Measurements from ENCODE around the gene SOCS1. TPM values are rescaled to one million over a fixed set of nuclear protein-coding genes. Genes with fewer than 3 reads are reported as not detected.
"Not testable (repeated sequence)": the region's sequence is repeated elsewhere in the genome, so short reads cannot be mapped to it uniquely, and the experiment has no call there.

The SOCS1 gene
- total RNA-seq, 6 experiments from 2014 or later, result 0.88 to 26.6 (median 10.9) TPM

DNA sequence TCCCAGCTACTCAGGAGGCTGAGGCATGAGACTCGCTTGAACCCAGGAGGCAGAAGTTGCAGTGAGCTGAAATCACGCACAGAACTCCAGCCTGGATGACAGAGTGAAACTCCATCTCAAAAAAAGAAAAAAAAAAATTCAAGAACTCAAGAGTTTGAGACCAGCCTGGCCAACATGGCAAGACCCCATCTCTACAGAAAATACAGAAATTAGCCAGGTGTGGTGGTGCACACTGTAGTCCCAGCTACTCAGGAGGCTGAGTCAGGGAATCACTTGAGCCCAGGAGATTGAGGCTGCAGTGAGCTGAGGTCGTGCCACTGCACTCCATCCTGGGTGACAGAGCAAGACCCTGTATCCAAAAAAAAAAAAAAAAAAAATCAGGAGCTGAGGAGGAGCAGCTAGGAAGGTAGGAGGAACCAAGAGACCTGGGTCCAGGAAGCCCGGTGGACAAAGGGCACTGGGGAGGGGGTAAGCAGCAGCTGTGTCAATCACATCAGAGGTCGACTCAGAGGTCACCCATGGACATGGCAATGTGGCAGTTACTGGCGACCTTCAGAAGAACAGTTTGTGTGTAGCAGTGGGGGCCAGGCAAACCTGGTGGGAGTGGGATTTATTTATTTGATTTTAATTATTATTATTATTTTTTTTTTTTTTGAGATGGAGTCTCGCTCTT, 36.2 kb upstream of the SOCS1 start:
- H3K27ac ChIP-seq, result no peak overlapping the region
- intact Hi-C loops (cut with DNase I), result no loop called here
- DNase-seq (no peak), ATAC-seq (no peak)
- no peaks in the 10 kb centered on the region for H3K9me3 ChIP-seq
- WGBS (ENCODE audit: insufficient coverage, low coverage, low lambda C conversion rate, missing lambda C conversion rate), result 72% methylated on average over 6 of the region's 7 CpGs
- H3K36me3 ChIP-seq, result no peaks in the 10 kb centered on the region
- no peaks in the 10 kb centered on the region for H3K27me3 ChIP-seq
- TF ChIP-seq POLR2A (IDR thresholded peaks at IDR 0.05), result no peak
- TF ChIP-seq, protein P1, sequence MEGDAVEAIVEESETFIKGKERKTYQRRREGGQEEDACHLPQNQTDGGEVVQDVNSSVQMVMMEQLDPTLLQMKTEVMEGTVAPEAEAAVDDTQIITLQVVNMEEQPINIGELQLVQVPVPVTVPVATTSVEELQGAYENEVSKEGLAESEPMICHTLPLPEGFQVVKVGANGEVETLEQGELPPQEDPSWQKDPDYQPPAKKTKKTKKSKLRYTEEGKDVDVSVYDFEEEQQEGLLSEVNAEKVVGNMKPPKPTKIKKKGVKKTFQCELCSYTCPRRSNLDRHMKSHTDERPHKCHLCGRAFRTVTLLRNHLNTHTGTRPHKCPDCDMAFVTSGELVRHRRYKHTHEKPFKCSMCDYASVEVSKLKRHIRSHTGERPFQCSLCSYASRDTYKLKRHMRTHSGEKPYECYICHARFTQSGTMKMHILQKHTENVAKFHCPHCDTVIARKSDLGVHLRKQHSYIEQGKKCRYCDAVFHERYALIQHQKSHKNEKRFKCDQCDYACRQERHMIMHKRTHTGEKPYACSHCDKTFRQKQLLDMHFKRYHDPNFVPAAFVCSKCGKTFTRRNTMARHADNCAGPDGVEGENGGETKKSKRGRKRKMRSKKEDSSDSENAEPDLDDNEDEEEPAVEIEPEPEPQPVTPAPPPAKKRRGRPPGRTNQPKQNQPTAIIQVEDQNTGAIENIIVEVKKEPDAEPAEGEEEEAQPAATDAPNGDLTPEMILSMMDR (IDR thresholded peaks at IDR 0.05), result no peak
- H3K4me1 ChIP-seq, result peaks cover 0 to 11% (median under 1%) of the 10 kb centered on the region in 4 donors
- H3K4me3 ChIP-seq, result no peak overlapping the region

DNA sequence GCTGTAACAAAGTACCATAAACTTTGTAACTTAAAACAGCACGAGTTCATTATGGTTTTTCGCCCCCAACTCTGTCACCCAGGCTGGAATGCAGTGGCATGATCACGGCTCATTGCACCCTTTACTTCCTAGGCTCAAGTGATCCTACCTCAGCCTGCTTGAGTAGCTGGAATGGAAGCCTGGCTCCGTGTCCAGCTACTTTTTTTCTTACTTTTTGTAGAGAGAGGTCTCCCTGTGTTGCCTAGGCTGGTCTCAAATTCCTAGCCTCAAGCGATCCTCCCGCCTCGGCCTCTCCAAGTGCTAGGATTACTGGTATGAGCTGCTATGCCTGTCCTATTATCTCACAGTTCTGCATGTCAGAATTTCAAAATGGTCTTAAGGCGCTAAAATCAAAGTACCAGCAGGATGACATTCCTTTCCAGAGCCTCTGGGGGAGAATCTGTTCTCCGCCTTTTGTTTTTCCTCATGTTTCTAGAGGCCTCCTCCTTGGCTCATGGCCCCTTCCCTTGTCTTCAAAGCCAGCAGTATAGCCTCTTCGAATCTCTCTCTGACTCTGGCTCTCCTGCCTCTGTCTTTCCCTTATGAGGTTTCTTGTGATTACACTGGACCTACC, 35.2 kb upstream of the SOCS1 start:
- no peaks in the 10 kb centered on the region for H3K36me3 ChIP-seq
- no peaks in the 10 kb centered on the region for H3K9me3 ChIP-seq
- H3K4me1 ChIP-seq, result peaks cover 0 to under 1% (median 0%) of the 10 kb centered on the region in 4 donors
- no peak for ATAC-seq
- H3K27me3 ChIP-seq, result no peaks in the 10 kb centered on the region
- intact Hi-C loops (cut with DNase I), result no loop called here
- no peak for TF ChIP-seq POLR2A (IDR thresholded peaks at IDR 0.05)
- TF ChIP-seq, protein P1 (IDR thresholded peaks at IDR 0.05), result no peak
- no peak overlapping the region for H3K4me3 ChIP-seq
- 68% methylated on average over 7 of the region's 10 CpGs for WGBS (ENCODE audit: insufficient coverage, low coverage, low lambda C conversion rate, missing lambda C conversion rate)
- no peak overlapping the region for H3K27ac ChIP-seq
- no peak for DNase-seq

DNA sequence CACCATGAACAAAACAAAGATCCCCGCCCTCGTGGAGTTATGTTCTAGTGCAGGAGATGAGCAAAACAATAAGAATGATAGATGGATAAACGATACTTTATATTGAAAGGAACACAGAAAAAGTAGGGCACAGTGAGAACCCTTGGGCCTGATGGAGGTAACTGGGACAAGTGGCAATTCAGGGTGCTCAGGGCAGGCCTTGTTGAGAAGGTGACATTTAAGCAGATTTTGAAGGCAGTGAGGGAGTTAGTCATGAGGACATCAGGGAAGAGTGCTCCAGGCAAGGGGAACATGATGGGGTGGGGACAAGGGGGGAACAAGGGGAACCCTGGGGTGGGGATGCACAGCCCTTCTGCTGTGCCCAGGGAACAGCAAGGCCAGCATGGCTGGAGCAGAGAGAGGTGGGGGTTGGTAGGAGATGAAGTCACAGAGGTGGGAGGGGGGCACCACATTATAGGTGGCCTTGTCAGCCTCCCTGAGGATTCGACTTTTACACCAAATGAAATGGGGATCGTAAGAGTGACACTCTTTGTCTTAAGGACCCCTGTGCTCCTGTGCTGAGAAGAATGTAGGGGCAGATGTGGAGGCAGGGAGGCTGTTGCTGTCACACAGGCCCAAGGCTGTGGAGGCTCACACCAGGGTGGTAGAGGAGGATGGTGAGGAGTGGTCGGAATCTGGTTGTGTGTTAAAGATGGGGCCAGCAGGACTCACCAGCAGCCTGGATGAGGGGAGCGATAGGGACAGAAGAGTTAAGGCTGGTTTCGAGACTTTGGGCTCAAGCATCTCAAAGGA, 34.3 kb upstream of the SOCS1 start:
- no peaks in the 10 kb centered on the region for H3K27me3 ChIP-seq
- DNase-seq, result no peak
- TF ChIP-seq, protein P1 (IDR thresholded peaks at IDR 0.05), result no peak
- no peak for TF ChIP-seq POLR2A (IDR thresholded peaks at IDR 0.05)
- no peak overlapping the region for H3K4me3 ChIP-seq
- no peak overlapping the region for H3K27ac ChIP-seq
- H3K9me3 ChIP-seq, result no peaks in the 10 kb centered on the region
- no peaks in the 10 kb centered on the region for H3K4me1 ChIP-seq
- intact Hi-C loops (cut with DNase I), result no loop called here
- 89% methylated on average over 6 of the region's 8 CpGs for WGBS (ENCODE audit: insufficient coverage, low coverage, low lambda C conversion rate, missing lambda C conversion rate)
- no peak for ATAC-seq
- no peaks in the 10 kb centered on the region for H3K36me3 ChIP-seq

DNA sequence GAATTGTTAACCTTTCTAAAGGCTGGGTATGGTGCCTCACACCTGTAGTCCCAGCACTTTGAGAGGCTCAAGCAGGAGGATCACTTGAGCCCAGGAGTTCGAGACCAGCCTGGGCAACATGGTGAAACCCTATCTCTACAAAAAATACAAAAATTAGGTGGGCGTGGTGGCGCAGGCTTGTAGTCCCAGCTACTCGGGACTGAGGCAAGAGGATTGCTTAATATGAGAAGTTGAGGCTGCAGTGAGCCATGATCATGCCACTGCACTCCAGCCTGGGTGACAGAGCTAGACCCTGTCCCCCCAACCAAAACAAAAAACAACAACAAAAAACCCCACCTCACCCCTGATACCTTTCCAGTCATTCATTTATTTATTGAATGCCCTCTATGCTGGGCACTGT, 33.7 kb upstream of the SOCS1 start:
- H3K9me3 ChIP-seq; H3K4me1 ChIP-seq; H3K36me3 ChIP-seq; ATAC-seq; intact Hi-C loops (cut with DNase I); H3K4me3 ChIP-seq; DNase-seq; H3K27me3 ChIP-seq; H3K27ac ChIP-seq: not testable (repeated sequence)
- WGBS (ENCODE audit: insufficient coverage, low coverage, low lambda C conversion rate, missing lambda C conversion rate), result 90% methylated on average over 1 of the region's 4 CpGs

DNA sequence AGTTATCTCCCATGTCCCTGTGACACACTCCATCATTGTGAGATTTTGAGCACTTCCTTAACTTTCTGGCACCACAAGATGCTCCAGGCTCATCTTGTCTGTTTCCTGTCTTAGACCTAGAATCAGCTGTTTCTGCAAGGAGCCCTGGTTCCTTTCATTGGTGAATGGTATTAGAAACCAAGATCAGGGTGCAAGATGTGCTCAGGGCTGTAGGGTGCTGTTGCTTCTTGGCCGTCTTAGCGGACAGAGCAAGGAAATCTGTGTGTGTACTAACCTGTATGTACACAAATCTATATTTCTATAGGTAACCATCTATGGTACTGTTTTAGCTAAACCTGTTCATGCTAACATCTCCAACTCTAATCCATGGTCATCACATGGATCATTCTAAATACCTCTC, 33.2 kb upstream of the SOCS1 start:
- no peak for ATAC-seq
- 88% methylated on average over 2 of the region's 2 CpGs for WGBS (ENCODE audit: insufficient coverage, low coverage, low lambda C conversion rate, missing lambda C conversion rate)
- TF ChIP-seq, protein P1 (IDR thresholded peaks at IDR 0.05), result no peak
- TF ChIP-seq POLR2A (IDR thresholded peaks at IDR 0.05), result no peak
- no peak for DNase-seq
- H3K36me3 ChIP-seq, result no peaks in the 10 kb centered on the region
- H3K4me3 ChIP-seq, result no peak overlapping the region
- intact Hi-C loops (cut with DNase I), result no loop called here
- H3K9me3 ChIP-seq, result no peaks in the 10 kb centered on the region
- no peaks in the 10 kb centered on the region for H3K4me1 ChIP-seq
- no peak overlapping the region for H3K27ac ChIP-seq
- no peaks in the 10 kb centered on the region for H3K27me3 ChIP-seq

All from right lobe of liver (tissue), 6 donors.